GM12875 (cell line): Measurements from ENCODE around the gene RWDD3.

ENCODE experiments used
- H3K4me3 ChIP-seq: one replicate; pipeline ENCODE4 v1.5.1; 2011; ENCODE audit warnings: low read depth, low read length, control low read depth
- CTCF ChIP-seq: IDR thresholded peaks from 2 replicates; pipeline ENCODE4 v1.5.1; 2011; ENCODE audit warnings: low read depth, mild to moderate bottlenecking, control low read depth, inconsistent platforms, low read length, moderate library complexity, borderline replicate concordance; ENCODE audit not compliant: insufficient read depth

Gene RWDD3

GRCh38 chr1:95233737-95234500, at the start of gene RWDD3:
Gene RWDD3 (plus strand): TSS chr1:95234210. CDS start chr1:95234231, 21 bp downstream.
- peak; percentile 93 for TF ChIP-seq CTCF

GRCh38 chr1:95186149-95186548, 47.9 kb upstream of the RWDD3 start:
- no peak overlapping the region for H3K4me3 ChIP-seq
- TF ChIP-seq CTCF = no peak

More at GRCh38 chr1:95233737-95234500, at the start of gene RWDD3:
- H3K4me3 ChIP-seq = peak within 1 kb of the TSS; percentile 93

- no peak for TF ChIP-seq CTCF
- H3K4me3 ChIP-seq = no peak overlapping the region
Measured at GRCh38 chr1:95193591-95193990, 40.4 kb upstream of the RWDD3 start.

- TF ChIP-seq CTCF = no peak
- H3K4me3 ChIP-seq = no peak overlapping the region
Measured at GRCh38 chr1:95195046-95195445, 39.0 kb upstream of the RWDD3 start.

GRCh38 chr1:95196017-95196416, 38.0 kb upstream of the RWDD3 start:
- no peak overlapping the region for H3K4me3 ChIP-seq
- no peak for TF ChIP-seq CTCF

GRCh38 chr1:95197616-95198252, 36.3 kb upstream of the RWDD3 start:
- no peak overlapping the region for H3K4me3 ChIP-seq
- no peak for TF ChIP-seq CTCF

GRCh38 chr1:95201905-95202304, 32.1 kb upstream of the RWDD3 start:
- no peak for TF ChIP-seq CTCF
- H3K4me3 ChIP-seq = no peak overlapping the region
